Measurements from ENCODE around the gene DIP2C. TPM values are rescaled to one million over a fixed set of nuclear protein-coding genes. Genes with fewer than 3 reads are reported as not detected.

Gene DIP2C
- total RNA-seq, 1 donor from 2014 or later = 11.4 TPM

DNA sequence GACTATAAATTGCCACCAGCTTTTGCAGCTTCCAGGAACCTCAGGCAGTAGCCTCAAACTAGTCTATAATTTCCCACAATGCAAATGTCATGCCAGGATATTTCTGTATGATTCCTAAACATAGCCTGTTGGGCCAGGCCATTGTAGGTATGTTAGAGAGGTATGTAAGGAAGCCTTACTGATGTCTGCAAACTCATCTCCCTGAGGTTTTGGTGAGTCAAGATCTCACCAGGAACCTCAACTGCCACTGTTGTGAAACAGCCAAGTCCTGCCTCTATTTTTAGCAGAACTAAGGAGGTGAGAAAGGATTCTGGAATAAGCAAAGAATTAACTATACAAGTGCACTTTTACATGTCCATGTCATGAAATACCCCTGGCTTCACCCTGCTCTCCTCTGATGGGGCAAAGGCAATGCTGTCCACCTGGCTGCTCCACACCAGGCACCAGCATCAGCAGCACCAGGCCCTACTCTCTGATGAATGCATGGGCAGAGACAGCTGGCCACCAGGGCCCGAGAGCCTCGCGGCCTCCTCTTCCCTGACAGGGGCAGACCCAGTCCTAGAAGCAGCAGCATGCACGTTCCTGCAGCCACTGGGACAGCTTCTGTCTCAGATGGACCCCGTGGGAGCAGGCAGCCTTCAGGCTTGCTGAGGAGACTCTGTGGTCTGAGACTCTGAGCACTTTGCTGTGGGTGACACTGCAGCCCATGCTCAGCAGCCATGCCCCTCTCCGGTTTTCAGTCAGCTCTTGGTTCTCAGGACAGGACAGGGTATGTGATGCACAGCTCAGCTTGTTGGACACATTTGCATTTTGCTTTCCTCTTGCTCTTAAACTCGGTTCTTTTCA is 407.0 kb downstream of the DIP2C start:
- TF ChIP-seq, protein P1, sequence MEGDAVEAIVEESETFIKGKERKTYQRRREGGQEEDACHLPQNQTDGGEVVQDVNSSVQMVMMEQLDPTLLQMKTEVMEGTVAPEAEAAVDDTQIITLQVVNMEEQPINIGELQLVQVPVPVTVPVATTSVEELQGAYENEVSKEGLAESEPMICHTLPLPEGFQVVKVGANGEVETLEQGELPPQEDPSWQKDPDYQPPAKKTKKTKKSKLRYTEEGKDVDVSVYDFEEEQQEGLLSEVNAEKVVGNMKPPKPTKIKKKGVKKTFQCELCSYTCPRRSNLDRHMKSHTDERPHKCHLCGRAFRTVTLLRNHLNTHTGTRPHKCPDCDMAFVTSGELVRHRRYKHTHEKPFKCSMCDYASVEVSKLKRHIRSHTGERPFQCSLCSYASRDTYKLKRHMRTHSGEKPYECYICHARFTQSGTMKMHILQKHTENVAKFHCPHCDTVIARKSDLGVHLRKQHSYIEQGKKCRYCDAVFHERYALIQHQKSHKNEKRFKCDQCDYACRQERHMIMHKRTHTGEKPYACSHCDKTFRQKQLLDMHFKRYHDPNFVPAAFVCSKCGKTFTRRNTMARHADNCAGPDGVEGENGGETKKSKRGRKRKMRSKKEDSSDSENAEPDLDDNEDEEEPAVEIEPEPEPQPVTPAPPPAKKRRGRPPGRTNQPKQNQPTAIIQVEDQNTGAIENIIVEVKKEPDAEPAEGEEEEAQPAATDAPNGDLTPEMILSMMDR (conservative IDR thresholded peaks at IDR 0.05; ENCODE audit: low read depth, low read length) = no peak
- DNase-seq (ENCODE audit: low read depth) = no peak

DNA sequence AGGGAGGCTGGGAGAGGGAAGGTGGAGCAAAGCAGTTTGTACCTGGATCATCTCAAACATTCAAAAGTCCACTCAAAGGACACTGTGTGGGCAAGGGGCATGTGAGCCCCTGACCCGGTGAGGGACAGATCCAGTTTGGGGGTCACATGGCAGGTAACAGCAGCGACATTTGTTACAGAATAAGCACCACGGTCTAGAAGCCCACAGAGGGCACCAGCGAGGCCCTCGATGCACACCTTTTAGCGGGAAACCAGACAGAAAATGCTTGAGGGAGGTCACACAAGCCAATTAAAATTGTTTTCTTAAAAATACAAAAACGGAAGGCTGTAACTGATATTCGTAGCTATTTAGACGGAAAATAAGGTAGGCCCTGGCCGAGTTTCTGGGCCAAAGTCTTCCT is 409.8 kb downstream of the DIP2C start:
- no peak overlapping the region for H3K4me3 ChIP-seq (ENCODE audit: low read depth, low read length)
- no peak for DNase-seq (ENCODE audit: low read depth)
- TF ChIP-seq, protein P1 (conservative IDR thresholded peaks at IDR 0.05; ENCODE audit: low read depth, low read length) = peak; percentile 10

More for the DNA sequence above, 407.0 kb downstream of the DIP2C start:
- no peak overlapping the region for H3K4me3 ChIP-seq (ENCODE audit: low read depth, low read length)

DNA sequence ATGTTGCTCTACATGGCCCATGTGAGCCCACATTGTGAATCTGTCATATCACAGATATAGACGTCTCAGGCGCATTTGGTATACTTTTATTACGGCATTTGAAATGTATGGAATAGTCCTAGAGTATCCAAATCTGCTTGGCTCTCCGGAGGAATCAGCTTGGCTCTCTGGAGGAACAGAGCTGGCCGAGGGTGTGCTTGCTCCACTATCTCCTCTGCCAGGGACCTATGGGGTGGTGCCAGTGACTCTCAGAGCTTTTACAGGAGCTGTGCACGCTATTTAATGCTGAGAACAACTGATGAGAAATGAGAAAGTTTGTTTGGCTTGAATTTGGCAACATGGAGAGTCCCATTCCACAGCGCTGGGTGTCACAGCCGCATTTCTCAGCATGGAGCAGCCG is 410.2 kb downstream of the DIP2C start:
- no peak for DNase-seq (ENCODE audit: low read depth)
- TF ChIP-seq, protein P1 (conservative IDR thresholded peaks at IDR 0.05; ENCODE audit: low read depth, low read length) = no peak
- no peak overlapping the region for H3K4me3 ChIP-seq (ENCODE audit: low read depth, low read length)

DNA sequence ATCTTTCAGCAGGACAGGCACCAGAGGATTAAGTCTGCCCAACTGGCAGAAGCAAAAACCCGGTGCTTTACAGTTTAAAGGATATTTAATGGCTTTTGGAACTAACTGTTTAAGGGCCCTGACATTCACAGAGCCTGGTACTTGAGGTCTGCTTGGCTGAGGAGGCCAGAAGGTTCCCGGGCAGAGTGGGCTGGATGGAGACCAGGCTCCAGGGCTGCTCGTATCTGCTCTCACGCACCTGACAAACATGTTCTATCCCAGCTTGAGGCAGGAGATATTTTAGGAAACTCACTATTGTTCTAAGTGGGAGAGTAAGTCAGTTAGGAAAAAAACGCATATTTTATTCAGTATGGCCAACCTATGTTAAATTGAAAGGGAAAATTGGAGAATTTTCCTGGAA is 410.8 kb downstream of the DIP2C start:
- TF ChIP-seq, protein P1 (conservative IDR thresholded peaks at IDR 0.05; ENCODE audit: low read depth, low read length) = no peak
- no peak for DNase-seq (ENCODE audit: low read depth)
- no peak overlapping the region for H3K4me3 ChIP-seq (ENCODE audit: low read depth, low read length)

DNA sequence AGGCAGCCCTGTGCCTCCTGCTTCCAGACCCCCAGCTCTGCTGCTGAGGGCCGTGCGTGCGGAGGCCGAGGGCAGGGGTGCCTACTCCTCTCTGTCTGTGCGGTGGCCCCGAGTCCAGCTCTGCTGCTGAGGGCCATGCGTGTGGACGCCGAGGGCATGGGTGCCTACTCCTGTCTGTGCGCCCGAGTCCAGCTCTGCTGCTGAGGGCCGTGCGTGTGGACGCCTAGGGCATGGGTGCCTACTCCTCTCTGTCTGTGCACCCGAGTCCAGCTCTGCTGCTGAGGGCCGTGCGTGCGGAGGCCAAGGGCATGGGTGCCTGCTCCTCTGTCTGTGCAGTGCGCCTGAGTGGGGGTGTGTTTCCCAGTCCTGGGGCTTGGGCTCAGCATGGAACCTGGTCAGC is 411.5 kb downstream of the DIP2C start:
- no peak overlapping the region for H3K4me3 ChIP-seq (ENCODE audit: low read depth, low read length)
- TF ChIP-seq, protein P1 (conservative IDR thresholded peaks at IDR 0.05; ENCODE audit: low read depth, low read length) = no peak
- no peak for DNase-seq (ENCODE audit: low read depth)

DNA sequence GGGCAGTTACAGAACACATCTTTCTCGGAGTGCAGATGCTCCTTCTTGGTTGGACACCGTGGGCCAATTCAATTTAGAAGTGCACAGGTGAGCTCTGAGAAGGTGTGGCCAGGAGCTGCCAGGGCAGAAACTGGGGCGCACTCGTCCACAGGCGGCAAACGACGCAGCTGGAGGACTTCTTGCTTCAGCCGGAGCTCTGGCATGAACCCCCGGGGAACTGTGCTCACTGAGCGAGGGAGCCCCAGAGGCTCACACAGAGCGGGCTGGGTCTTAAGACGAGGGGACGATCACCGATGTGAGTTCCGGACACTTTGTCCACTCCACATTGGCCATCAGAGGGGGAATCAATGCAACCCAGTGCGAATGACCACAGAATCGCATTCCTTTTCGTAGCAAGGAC is 413.8 kb downstream of the DIP2C start:
- TF ChIP-seq, protein P1 (conservative IDR thresholded peaks at IDR 0.05; ENCODE audit: low read depth, low read length) = no peak
- no peak for DNase-seq (ENCODE audit: low read depth)
- H3K4me3 ChIP-seq (ENCODE audit: low read depth, low read length) = no peak overlapping the region

DNA sequence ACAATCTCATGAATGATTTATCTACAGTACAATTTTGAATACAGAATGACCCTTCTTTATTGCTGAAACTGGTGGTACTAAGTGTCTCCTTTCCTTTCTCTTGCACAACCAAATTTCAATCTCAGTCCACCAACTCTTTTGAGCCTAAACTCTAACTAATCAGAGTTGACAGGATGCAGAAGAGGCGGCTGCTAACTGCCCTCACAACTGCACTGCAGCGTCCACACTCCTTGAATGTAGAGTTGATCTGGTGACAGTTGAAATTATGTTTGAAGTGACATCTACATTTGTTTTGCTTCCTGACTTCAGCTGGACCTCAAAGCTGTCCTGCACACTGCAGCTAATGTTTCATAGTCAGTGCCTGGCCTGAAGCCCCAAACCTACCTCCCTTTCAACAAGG is 414.6 kb downstream of the DIP2C start:
- no peak for DNase-seq (ENCODE audit: low read depth)
- no peak overlapping the region for H3K4me3 ChIP-seq (ENCODE audit: low read depth, low read length)
- TF ChIP-seq, protein P1 (conservative IDR thresholded peaks at IDR 0.05; ENCODE audit: low read depth, low read length) = no peak
